ENCODE measurements around the gene CTNNBL1.

GRCh38 chr20:37669062-37669772, 24.6 kb upstream of the CTNNBL1 start:
- TF ChIP-seq POLR2A (IDR thresholded peaks at IDR 0.05; ENCODE audit: low read depth, low read length): no peak
- no peak for TF ChIP-seq TAF1 (IDR thresholded peaks at IDR 0.05; ENCODE audit: borderline replicate concordance, low read depth, low read length)
- TF ChIP-seq POLR2AphosphoS5 (IDR thresholded peaks at IDR 0.05; ENCODE audit: low read depth, low read length): no peak

Measured in GM12892 (cell line).